GM23248 (cell line): ENCODE data around the gene C4B. TPM values are rescaled to one million over a fixed set of nuclear protein-coding genes. Genes with fewer than 3 reads are reported as not detected.

Experiments
- DNase-seq: peaks from one replicate; pipeline ENCODE4 v3.0.0-alpha.2; 2015
- H2AFZ ChIP-seq: fragments of 200-600 bp; sonication (generic); 2 replicates; pipeline ENCODE4 v1.6.1; 2016; ENCODE audit warnings: antibody characterized with exemption
- H3F3A ChIP-seq: fragments of 200-600 bp; sonication (generic); 2 replicates; pipeline ENCODE4 v1.6.1; 2016; ENCODE audit warnings: mild to moderate bottlenecking, antibody characterized with exemption, mixed run types; ENCODE audit not compliant: insufficient read depth
- H3K27ac ChIP-seq: fragments of 200-600 bp; sonication (generic); 2 replicates; pipeline ENCODE4 v1.5.1; 2016; ENCODE audit warnings: mild to moderate bottlenecking
- H3K27me3 ChIP-seq: fragments of 200-600 bp; sonication (generic); replicated peaks from 2 replicates; pipeline ENCODE4 v1.6.1; 2016; ENCODE audit warnings: mild to moderate bottlenecking; ENCODE audit not compliant: insufficient read depth
- H3K36me3 ChIP-seq: fragments of 200-600 bp; sonication (generic); 2 replicates; pipeline ENCODE4 v1.6.1; 2016; ENCODE audit warnings: low read depth, mild to moderate bottlenecking
- H3K4me1 ChIP-seq: fragments of 200-600 bp; sonication (generic); 2 replicates; pipeline ENCODE4 v1.6.1; 2016; ENCODE audit warnings: mild to moderate bottlenecking; ENCODE audit not compliant: insufficient read depth
- H3K4me2 ChIP-seq: fragments of 200-600 bp; sonication (generic); one replicate; pipeline ENCODE4 v1.6.1; 2016; ENCODE audit warnings: mild to moderate bottlenecking; ENCODE audit not compliant: unreplicated experiment
- H3K4me3 ChIP-seq: fragments of 200-600 bp; sonication (generic); 2 replicates; pipeline ENCODE4 v1.5.1; 2016; ENCODE audit warnings: mild to moderate bottlenecking
- H3K79me2 ChIP-seq: fragments of 200-600 bp; sonication (generic); 2 replicates; pipeline ENCODE4 v1.6.1; 2016; ENCODE audit warnings: mild to moderate bottlenecking; ENCODE audit not compliant: insufficient read depth
- H3K9ac ChIP-seq: fragments of 200-600 bp; sonication (generic); 2 replicates; pipeline ENCODE4 v1.6.1; 2016; ENCODE audit warnings: mild to moderate bottlenecking
- H3K9me2 ChIP-seq: fragments of 200-600 bp; sonication (generic); 2 replicates; pipeline ENCODE4 v1.6.1; 2016; ENCODE audit warnings: mixed run types, mild to moderate bottlenecking, moderate library complexity; ENCODE audit not compliant: insufficient read depth
- H3K9me3 ChIP-seq: fragments of 200-600 bp; sonication (generic); one replicate; pipeline ENCODE4 v1.6.1; 2017; ENCODE audit warnings: low read depth
- H4K20me1 ChIP-seq: fragments of 200-600 bp; sonication (generic); 2 replicates; pipeline ENCODE4 v1.6.0; 2016; ENCODE audit not compliant: insufficient read depth
- EZH2 ChIP-seq: fragments of 200-600 bp; sonication (generic); IDR thresholded peaks from 2 replicates; pipeline ENCODE4 v1.6.1; 2018; ENCODE audit warnings: antibody characterized with exemption, mild to moderate bottlenecking; ENCODE audit not compliant: insufficient read depth, poor library complexity, severe bottlenecking
- EZH2phosphoT487 ChIP-seq: fragments of 200-600 bp; sonication (generic); IDR thresholded peaks from 2 replicates; pipeline ENCODE4 v1.6.1; 2018; ENCODE audit warnings: antibody characterized with exemption, moderate library complexity, mild to moderate bottlenecking, low read depth; ENCODE audit not compliant: insufficient read depth
- WGBS, 2 experiments: methylation state at CpG; one replicate each; pipeline ENCODE4 v1.1.6; 2015 to 2017; ENCODE audit warnings: low lambda C conversion rate in 2 of 2, low coverage in 1 of 2; ENCODE audit errors: missing lambda C conversion rate in 2 of 2; 5-methylcytosine and 5-hydroxymethylcytosine counted together
- in situ Hi-C: fragments of 300-500 bp; cut with MboI; formaldehyde crosslinking; loops from 2 replicates; pipeline ENCODE4 v1.15.0; 2020
- polyA plus RNA-seq: library from polyadenylated mRNA; unstranded; fragments of >200 nt; fragmentation: Nextera tagmentation; extraction: Ambion mirVana; gene quantifications from 2 replicates; pipeline ENCODE4 v1.2.1, GENCODE V29; 2016
- total RNA-seq: library from RNA; depleted of rRNA; stranded (reverse); fragments of >200 nt; shearing (Covaris generic); gene quantifications from 2 replicates; pipeline ENCODE4 v1.2.3, GENCODE V29; 2014

Gene C4B
- total and polyA plus RNA-seq, 2 experiments from 2014 or later: 2.6 to 4.5 TPM

- Histone ChIP-seq H2AFZ (no peak overlapping the region), H3K27me3 (no peaks in the 10 kb centered on the region), H3K9me3 (no peaks in the 10 kb centered on the region), H3K4me1 (no peaks in the 10 kb centered on the region), H3K4me2 (no peak overlapping the region), H3K79me2 (no peaks in the 10 kb centered on the region), H3K36me3 (no peaks in the 10 kb centered on the region), H3K4me3 (no peak overlapping the region), H3K27ac (no peak overlapping the region), H3K9me2 (no peaks in the 10 kb centered on the region), H3F3A (no peaks in the 10 kb centered on the region), H3K9ac (no peak overlapping the region), H4K20me1 (no peaks in the 10 kb centered on the region)
- WGBS, 2 experiments: 84 to 87% methylated on average over 14 of the region's 14 CpGs
- no peak for TF ChIP-seq EZH2phosphoT487
- TF ChIP-seq EZH2: no peak
- in situ Hi-C loops: no loop called here
- DNase-seq: no peak
Observed at GRCh38 chr6:32068867-32069266, 54.3 kb downstream of the C4B start.

- no peak for TF ChIP-seq EZH2phosphoT487
- no peak for TF ChIP-seq EZH2
- no peaks in the 10 kb centered on the region for H3K36me3 ChIP-seq
- H3K4me3 ChIP-seq: no peak overlapping the region
- H3K27ac ChIP-seq: no peak overlapping the region
- no peak overlapping the region for H2AFZ ChIP-seq
- no peaks in the 10 kb centered on the region for H4K20me1 ChIP-seq
- in situ Hi-C loops: no loop called here
- H3K9me3 ChIP-seq: no peaks in the 10 kb centered on the region
- no peak overlapping the region for H3K9ac ChIP-seq
- no peaks in the 10 kb centered on the region for H3K27me3 ChIP-seq
- H3K9me2 ChIP-seq: no peaks in the 10 kb centered on the region
- no peaks in the 10 kb centered on the region for H3F3A ChIP-seq
- H3K79me2 ChIP-seq: no peaks in the 10 kb centered on the region
- H3K4me1 ChIP-seq: no peaks in the 10 kb centered on the region
- WGBS, 2 experiments: 90% methylated on average over 17 of the region's 17 CpGs
- no peak for DNase-seq
- no peak overlapping the region for H3K4me2 ChIP-seq
Observed at GRCh38 chr6:32069460-32069859, 54.9 kb downstream of the C4B start.

DNA sequence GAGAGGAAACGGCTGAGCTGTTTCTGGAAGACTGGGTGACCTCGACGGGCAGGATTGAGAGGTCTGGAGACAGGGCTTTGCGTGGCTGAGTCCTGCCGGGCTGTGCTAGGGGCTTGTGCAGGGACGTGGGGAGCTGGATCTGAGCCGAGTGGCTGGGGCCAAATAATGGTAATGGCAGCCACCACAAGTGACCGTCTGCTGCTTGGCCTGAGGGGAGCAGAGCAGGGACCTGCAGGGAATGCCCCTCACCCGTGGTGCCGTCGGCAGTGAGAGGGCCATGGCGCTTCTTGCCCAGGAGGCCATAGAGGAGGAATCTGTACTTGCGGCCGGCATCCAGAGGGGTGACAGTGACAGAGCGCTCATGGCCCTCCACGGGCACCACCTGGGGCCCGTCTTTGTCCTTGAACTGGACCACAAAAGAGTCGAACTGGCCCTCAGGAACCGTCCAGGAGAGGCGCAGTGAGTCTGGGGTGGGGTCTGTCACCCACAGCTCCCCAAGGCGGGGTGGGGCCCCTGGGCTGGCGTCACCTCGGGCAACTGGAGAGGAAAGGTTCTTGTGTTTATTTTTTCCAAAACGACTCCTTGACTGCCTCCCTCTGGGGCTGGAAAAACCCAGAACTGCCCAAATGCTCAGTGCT is 55.4 kb downstream of the C4B start:
- Histone ChIP-seq H3F3A (no peaks in the 10 kb centered on the region), H3K4me2 (no peak overlapping the region), H3K9me2 (no peaks in the 10 kb centered on the region), H3K27me3 (no peaks in the 10 kb centered on the region), H3K79me2 (no peaks in the 10 kb centered on the region), H3K4me3 (no peak overlapping the region), H3K9ac (no peak overlapping the region), H3K4me1 (no peaks in the 10 kb centered on the region), H3K36me3 (no peaks in the 10 kb centered on the region), H2AFZ (no peak overlapping the region), H4K20me1 (no peaks in the 10 kb centered on the region), H3K27ac (no peak overlapping the region), H3K9me3 (no peaks in the 10 kb centered on the region)
- DNase-seq: no peak
- in situ Hi-C loops: no loop called here
- TF ChIP-seq EZH2phosphoT487 (no peak), EZH2 (no peak)
- WGBS, 2 experiments: 82 to 84% methylated on average over 22 to 24 of the region's 24 CpGs

DNA sequence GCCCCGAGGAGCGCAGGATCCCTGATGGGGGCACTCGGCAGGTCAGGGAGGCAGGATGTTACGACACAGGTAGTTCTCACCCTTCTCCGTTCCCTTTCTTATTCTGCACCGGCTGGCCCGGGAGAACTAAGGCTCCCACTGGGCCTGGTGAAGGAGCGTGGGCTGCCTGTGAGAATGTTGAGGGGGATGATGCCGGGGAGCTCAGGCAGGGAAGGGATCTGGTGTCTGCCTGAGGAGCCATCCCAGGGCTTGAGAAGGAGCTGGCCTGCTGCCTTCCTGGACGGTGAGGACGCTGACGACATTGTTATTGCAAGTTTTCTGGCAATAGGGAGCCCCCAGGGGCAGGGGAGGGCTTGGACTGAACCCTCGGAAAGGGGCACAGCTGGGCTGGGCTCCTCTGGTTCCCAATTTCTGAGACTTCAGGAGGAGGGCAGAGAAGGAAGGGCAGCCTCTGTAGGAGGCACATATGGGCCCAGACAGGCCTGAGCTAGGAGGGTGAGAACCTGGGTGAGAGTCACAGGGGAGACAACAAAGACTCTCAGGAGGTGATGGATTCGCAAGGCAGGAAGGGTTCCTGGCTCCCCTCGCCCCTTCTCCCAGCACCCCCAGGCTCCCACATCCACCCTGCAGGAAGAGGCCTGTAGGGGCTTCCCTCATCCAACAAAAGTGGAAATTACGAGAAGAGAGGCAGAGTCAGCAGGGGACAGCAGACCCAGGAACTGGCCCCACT is 56.4 kb downstream of the C4B start:
- no peak for DNase-seq
- TF ChIP-seq EZH2: no peak
- no peak for TF ChIP-seq EZH2phosphoT487
- H3F3A ChIP-seq: peaks cover 8% of the 10 kb centered on the region
- H3K4me3 ChIP-seq: no peak overlapping the region
- H3K79me2 ChIP-seq: no peaks in the 10 kb centered on the region
- no peaks in the 10 kb centered on the region for H3K27me3 ChIP-seq
- H3K27ac ChIP-seq: no peak overlapping the region
- no peak overlapping the region for H3K4me2 ChIP-seq
- no peaks in the 10 kb centered on the region for H4K20me1 ChIP-seq
- H3K36me3 ChIP-seq: no peaks in the 10 kb centered on the region
- no peaks in the 10 kb centered on the region for H3K9me3 ChIP-seq
- 59% methylated on average over 15 to 16 of the region's 16 CpGs for WGBS, 2 experiments
- in situ Hi-C loops: no loop called here
- no peaks in the 10 kb centered on the region for H3K9me2 ChIP-seq
- no peak overlapping the region for H2AFZ ChIP-seq
- H3K4me1 ChIP-seq: peaks cover 8% of the 10 kb centered on the region
- no peak overlapping the region for H3K9ac ChIP-seq
